ENCODE results near the gene NOBOX. TPM values are rescaled to one million over a fixed set of nuclear protein-coding genes. Genes with fewer than 3 reads are reported as not detected.
"Not testable (repeated sequence)": the region's sequence is repeated elsewhere in the genome, so short reads cannot be mapped to it uniquely, and the experiment has no call there.

NOBOX gene
- not detected for total RNA-seq

DNA sequence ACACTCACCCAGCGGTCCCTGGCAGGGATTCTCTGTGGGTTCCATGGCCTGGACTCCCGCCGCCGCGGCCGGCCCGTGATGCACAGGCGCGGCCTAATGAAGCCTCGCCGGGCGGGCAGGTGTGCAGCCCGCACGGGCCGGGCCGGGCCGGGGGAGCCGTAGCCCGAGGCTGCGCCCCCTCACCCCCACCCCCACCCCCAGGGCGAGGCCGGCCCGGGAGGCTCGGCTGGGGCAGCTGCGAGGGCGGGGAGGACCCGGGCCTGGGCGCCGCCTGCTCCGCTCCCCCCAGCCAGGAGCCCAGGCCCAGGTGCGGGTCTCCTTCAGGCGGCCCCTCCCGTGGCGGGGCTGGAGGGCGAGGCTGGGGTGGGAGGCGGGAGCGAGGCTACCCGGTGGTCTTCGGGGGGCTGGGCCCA, at the start of gene NOBOX:
TSS of gene NOBOX (minus strand) at position 45 of the 413 bp plus-strand sequence.
- no peak for DNase-seq

DNA sequence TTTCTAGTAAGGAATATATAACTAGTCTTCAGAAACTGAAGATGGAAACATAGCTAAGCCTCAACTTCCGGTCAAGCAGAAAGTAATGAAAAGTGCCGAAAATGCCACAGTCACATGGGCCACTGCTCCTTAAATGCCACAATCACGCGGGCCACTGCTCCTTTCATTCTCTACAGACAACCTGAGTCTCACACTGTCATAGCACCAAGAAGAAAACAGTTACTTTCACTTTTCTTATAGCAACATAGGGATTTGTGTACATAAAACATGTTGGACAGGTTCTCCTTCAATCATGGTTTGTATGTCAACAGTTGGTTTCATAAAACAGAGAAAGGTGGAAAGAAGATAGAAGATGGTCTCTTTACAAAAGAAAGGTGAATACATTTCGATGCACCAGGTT, 48.6 kb upstream of the NOBOX start:
- no peak for DNase-seq

DNA sequence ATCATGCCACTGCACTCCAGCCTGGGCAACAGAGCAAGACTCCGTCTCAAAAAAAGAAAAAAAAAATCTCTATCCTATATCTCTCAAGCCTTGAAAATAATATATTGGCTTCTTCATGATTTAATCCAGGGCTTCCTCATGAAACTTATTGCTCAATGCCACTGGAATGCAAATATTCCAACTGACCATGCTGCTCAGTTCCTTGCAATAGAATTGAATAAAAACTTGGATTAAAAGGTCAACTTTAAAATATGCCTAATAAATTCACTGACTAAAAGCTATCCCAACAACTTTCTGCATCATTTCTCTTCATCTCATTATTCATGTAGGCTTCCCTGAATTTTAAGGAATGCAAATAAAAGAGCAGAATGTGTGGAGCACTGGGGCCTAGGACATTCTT, 42.1 kb upstream of the NOBOX start:
- no peak for DNase-seq

DNA sequence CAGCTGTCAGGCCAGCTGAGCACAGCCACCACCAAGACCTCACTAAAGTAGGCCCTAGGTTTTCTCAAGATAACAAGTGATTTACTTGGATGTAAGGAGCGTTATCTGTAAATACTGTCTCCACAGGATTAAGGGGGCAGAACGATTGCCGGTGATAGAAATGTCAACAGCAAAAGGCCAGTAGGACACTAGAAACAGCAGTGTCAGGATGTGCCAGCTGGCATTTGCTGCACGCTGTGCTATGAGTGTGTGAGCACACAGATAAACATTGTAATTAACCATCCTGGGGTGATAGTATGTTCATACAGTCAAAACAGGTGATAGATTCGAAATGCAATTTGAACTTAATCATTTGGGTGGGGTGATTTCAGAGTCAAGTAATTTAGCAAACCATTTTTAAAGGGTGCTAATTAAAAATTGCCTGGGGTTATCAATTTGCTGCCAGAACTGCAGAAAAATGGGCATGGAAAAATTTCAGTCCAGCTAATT, 36.3 kb upstream of the NOBOX start:
- no peak for DNase-seq

DNA sequence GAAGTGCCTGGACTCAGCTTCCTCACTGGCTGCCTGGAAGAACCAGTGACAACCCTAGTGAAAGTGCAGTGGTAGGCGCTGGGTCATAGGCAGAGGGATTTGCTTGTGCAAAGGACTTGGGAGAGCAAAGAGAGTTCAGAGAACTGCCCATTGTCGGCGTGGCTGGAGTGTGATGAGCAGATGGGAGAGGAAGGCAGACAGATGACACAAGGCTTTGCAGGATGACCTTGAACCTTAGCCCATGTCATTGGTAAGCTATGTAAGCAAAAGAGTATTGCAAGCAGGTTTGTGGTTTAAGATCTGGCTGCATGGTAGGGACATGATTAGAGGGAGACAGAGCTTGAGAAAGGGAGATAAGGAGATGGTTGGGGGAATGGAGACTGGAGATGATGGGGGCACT, 35.3 kb upstream of the NOBOX start:
- no peak for DNase-seq

DNA sequence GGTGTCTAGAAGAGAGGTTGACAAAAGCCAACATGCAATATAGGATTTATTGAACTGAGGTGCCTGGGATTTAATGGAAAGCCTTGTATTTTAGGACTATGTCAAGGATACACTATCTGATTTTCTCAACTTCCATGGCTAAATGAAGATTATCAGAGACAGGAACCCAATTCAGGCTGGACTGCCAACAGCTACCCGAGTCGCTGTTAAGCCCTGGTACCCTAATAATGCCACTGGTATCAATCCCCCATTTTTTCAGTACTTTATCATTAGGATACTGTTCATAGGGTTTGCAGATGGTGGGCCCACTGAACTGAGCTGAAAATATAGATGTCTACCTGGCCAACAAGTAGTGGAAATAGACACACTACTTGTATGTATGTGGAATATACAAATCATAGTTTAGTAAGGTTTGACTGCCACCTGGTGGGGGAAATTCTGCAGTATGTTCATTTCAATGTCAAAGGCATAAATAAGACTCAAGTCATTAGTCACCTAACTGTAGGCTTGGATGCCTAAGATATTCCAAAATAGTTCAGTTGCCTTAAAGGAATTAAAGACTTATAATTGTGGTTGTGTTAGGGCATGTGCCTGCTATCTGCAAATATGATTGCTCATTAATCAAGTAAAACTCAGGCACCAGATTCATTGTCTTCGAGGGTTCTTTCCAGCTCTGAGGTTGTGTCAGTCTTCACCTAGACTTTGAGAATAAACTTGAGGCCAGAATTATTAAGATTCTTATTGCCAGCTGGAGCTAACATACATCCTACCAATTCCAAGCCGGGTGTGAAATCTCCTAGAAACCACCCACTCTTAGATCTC, 34.1 kb upstream of the NOBOX start:
- DNase-seq: peak; percentile 37

DNA sequence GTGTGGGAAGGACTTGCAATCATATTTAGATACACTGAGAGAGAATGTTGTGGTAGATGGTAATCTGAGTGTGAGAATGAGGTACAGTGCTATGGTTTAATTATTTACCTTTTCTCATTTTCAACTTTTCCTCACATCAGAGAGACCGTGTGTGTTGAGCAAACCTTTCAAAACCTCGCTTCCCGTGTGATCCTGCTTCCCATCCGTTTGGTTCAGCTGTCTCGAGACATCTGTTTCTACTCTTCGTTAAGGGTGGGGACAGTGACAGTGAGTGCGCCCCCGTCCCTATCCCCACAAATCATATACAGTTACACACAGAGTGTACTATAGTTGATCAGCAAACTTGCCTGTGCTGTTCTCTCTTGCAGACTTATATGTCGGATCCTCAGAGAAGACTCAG, 33.0 kb upstream of the NOBOX start:
- no peak for DNase-seq

DNA sequence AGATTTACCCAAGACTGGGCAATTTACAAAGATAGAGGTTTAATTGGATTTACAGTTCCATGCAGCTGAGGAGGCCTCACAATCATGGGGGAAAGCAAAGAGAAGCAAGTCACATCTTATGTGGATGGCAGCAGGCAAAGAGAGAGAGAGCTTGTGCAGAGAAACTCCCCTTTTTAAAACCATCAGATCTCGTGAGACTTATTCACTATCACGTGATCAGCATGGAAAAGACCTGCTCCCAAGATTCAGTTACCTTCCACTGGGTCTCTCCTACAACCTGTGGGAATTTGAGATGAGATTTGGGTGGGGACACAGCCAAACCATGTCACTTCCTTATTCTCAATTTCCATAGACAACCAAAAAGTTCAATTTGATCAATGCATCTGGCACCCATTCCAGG, 24.9 kb upstream of the NOBOX start:
- DNase-seq: no peak

DNA sequence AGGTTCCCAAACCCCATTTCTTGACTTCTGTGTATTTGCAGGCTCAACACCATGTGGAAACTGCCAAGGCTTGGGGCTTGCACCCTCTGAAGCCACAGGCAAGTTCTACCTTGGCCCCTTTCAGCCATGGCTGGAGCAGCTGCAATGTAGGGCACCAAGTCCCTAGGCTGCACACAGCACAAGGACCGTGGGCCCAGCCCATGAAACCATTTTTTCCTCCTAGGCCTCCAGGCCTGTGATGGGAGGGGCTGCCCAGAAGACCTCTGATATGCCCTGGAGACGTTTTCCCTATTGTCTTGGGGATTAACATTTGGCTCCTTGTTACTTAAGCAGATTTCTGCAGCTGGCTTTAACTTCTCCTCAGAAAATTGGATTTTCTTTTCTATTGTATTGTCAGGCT, 24.0 kb upstream of the NOBOX start:
- DNase-seq: not testable (repeated sequence)

DNA sequence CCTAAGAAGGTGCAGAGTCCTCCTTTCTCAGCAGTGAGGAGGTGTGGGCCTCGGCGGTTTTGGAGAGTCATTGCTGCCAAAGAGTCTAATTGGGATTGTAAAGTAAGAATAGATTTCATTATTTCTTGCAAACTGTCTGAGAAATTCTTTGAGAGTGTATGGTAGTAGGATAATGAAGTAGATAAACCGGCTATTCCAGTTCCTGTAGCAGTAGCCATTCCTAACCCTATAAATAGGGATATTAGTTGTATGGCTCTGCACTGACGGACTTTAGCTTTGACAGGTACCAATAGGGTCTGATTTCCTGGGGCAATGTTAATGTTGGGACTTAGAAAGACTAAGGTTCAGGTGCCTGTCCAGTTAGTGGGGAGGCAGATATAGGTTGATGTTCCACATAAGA, 15.4 kb upstream of the NOBOX start:
- DNase-seq: not testable (repeated sequence)

DNA sequence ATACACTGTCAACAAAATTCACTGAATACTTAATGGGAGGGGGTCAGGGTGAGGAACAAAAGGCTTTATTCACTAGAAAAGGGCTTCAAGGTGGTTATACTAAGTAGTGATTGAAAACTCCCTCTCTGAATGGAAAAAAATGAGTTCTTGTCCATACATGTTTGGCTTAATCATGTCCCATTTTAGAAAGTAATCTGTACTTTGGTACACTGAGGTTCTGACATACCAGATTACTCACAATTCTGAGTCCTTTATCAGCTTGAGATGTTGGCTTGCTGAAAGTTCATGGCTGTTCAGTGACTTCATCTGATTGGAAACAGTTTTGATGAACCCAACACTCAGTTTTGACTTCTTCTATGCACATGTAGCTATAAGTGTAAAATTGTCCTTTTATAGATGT, 12.8 kb upstream of the NOBOX start:
- no peak for DNase-seq

DNA sequence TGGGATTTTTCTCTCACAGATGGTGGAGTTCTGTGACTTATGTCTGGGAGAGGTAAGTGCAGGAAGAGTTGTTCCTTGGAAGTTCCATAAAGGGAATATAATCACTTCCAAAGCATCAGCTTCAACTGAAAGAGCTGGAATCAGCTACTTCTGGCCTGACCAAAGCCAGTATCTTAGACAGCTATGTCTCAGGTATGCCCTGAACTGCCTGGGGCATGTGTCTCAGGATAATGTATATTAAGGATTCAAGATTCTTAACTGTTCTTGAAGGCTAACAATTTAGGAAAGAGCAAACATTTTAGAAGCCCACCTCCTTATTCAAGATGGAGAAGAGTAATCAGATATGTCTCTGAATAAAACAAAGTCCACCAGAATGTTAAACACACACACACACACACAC, 12.4 kb upstream of the NOBOX start:
- no peak for DNase-seq

DNA sequence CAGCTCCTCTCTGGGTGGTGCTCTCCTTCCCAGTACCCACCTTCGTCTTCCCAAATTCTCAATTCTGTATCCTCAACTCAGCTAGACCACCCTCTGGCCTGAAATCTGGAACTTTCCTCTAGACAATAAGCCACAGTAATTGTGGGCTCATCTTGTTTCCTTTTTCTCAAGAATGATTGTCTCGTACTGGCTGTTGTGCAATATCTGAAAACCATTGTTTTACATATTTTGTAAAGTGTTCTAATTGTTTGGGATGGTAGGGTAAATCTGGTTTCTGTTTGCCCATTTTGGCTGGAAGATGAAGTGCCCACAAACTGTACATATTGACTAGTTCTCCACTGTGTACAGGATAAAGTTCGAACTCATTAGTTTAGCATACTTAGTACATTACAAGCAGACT, 11.3 kb upstream of the NOBOX start:
- no peak for DNase-seq

DNA sequence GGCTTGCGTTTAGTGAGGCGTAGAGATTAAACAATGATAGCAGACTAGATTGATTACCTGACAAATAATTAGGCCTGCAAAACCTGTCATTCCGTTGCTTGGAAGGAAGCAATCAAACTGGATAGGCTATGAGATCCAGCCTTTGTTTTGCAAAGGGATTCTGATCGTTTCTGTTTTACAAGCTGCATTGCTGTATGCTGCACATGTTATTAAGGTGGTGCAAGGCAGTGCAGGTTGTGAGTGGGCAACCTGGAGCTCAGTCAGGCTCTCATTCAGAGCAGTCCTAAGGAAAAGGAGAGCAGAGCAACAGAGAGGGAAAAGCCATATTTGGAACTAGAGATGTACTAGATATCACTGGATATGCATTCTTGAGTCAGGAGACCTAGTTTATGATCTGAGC, 6.9 kb upstream of the NOBOX start:
- DNase-seq: no peak

DNA sequence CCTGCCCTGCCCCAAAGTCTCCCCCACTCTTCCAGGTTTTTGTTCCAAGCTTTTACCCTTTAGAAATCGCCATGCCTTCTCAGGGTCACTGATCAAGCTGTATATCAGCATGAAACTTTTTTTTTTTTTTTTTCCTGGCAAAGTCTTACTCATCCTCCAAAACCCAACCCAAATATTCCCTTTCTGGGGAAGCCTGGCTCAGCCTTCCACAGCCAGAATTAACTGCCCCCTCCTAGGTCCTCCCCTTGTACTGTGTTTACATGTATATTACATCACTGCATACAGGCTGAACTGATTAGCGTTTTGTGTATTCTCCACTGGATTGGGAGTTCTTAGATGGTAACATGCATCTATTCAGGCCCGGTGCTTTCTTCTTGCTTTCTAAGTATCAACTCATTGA, 4.6 kb upstream of the NOBOX start:
- DNase-seq: no peak

DNA sequence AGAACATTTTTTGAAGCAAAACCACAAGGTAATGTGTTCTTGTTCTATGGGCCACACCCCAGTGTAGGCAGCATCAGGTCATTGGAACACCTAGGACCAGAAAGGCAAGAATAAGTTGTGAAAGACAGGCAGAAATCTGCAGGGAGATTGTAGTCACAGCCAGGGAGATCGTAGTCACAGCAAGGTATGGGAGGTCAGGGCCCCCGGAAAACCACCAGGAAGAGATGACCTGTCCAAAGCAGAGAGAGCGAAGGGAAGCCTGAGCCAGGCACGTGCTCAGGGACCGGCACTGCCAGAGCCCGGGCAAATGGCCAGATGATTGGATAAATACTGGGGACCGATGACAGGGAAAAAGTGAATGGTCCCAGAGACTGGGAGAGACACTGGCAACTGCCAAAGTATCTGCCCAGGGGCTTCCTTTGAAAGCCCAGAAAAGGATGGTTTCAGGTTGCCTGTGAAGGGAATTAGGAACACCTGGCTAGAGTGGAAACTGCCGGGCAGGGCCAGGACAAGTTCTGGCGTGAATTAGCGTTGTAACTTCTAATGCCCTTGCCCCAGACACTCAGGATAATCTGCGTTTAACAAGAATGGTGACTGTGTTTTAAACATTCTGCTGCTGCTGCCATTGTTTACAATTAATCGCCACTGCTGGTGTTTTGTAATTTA, 3.9 kb upstream of the NOBOX start:
- no peak for DNase-seq

DNA sequence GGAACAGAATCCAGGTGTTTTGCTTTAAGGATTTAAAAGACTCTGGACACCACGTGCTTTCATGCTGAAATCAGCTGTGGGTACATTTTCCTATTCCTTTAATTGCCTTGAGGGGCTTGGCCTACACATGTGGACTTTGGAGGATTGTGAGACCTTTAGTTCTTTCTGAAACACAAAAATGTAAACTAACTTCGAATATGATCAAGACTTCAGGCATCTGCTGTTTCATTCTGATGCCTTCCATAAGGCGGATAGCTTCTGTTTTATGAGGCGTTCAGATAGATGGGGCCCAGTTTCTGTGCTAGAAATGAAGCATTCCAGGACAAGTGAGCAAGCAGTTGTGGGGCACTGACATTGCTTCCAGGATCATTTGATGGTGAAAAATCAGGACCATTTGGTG, 1.5 kb upstream of the NOBOX start:
- no peak for DNase-seq

DNA sequence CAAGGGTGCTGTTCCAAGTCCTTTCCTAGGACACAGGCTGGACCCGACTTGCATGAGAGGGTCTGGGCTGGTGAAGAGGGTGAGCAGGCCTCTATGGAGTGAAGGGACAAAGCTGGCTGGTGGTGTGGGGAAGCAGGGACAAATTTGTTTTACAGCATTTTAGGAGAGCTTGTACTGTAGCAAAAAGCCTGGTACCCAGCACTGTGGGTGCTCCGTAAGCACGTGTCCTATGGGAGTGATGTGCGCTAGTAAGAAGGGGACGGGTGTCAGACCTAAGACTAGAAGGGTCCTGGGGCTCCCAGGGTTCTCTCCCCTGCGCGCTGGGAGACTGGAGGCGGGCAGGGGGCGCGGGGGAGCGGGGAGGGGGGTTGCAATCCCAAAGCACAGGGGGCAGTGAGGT, 391 bp downstream of the NOBOX start:
- no peak for DNase-seq

DNA sequence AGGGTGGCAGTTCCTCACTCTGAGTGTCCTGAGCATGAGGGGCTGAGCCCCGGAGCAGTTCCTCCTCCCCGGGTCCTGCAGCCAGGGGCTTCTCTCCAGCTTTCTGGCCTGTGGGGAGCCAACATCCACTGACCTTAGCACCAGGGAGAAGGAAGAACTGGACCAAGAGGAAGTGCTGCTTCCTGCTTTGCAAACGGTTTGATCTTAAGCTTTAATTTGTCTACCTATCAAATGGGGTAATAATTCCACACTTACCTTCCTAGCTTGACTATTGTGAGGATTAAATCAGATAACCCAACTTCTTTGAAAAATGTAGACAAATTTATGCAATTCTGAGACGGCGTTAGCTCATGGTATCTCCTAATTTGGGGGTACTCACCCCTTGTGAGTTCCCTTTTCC, 2.0 kb downstream of the NOBOX start:
- no peak for DNase-seq

DNA sequence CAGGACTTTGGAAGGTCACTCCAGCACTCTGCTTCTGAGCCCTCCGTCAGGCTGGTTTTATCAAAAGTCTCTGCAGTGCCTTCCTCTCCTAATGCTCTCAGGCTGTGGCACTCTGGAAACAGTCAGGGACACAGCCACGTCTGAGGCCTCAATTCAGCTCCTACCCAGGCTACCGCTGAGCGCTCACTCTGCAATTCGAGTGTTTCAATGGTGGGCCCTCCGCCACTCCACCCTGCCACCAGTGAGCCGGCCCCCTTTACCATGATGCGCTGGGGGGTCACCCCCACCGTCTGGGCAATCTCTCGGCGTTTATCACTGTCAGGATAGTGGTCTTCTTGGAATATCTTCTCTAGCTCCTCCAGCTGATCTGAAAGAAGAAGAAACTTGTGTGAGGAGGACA, 3.5 kb downstream of the NOBOX start:
- DNase-seq: no peak

DNA sequence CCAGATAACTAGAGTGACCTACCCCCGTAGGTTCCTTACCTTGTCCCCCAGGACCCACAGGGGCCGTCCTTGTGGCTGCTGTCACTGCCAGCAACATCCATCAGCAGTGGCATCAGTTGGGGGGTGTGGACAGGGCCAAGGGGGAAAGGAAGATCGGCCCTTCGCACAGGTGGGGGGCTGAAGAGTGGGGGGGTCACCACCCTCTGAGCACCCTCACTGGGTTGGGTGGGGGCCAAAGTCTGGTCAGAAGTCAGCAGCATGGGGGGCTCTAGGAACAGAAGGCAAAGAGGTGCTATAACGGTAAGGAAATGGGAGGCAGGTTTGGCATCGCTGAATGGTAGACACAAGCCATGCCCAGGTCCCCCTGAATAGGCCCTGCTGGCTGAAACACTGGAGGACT, 4.6 kb downstream of the NOBOX start:
- DNase-seq: no peak

DNA sequence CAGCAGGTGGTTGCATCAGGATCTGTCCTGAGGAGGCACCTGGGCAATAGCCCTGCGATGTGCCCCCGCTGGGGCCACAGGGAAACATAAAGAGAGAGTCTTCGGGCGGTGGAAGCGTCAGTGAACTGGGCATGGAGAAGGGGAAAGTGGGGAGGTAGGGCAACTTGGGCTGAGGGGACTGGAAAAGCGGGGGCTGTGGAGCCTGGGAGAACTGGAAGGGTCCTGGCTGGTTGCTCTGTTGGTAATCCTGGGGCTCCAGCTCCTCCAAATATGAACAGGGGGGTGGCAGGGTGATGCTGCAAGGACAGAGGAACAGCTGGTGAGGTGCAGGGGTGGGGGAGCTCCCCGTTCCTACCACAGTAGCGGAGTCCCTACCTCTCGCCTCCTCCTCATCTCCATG, 5.2 kb downstream of the NOBOX start:
- no peak for DNase-seq

DNA sequence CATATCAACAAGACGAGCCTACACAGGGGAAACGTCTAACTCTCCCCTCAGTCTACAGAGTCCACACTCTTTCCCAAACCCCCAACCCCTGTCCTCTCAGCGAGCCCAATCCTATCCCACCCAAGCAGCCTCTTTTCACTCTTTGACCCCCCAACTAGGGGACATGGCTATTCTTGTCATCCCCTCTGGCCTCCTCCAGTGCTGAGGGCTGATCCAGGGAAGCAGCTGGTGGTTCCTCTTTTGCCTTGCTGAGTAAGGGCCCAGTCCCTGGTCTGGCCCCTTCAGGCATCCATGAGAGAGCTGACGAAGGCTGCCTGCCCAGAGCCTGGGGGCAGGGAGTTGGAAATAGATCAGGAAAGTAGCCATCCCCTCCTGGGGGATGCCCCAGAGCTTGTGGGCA, 6.4 kb downstream of the NOBOX start:
- no peak for DNase-seq

DNA sequence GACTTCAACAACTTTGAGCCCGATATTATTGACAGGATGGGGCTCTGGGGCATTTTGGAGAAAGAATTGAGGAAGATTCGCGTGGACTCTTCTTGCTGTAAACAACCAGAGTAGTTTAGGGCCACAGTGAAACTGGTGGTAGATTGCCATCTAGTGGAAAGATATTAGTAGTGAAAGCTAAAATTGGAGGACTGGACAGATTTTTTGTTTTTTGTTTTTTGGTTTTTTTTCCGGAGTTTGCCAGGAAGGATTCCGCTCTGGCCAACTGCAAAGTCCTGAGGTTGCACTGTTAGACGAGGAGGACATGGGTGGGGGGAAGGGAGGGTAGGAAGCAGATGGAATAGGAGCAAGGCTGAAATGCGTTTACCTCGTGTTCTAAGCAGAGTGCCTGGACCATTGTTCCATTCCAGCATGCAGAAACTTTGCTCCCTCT, 11.7 kb downstream of the NOBOX start:
- peak; percentile 4 for DNase-seq
